Measurements from ENCODE around the gene SH3GL3. TPM values are rescaled to one million over a fixed set of nuclear protein-coding genes. Genes with fewer than 3 reads are reported as not detected.

Gene SH3GL3
- total RNA-seq, 2 experiments from 2014 or later, result not detected

- no peak overlapping the region for H2AFZ ChIP-seq (ENCODE audit: low read length)
- DNase-seq (ENCODE audit: low spot score), result no peak
- TF ChIP-seq EZH2phosphoT487 (IDR thresholded peaks at IDR 0.05; ENCODE audit: borderline replicate concordance, low read depth, low read length), result no peak
- no peak for TF ChIP-seq CTCF (conservative IDR thresholded peaks at IDR 0.05; ENCODE audit: low read length)
- ChIA-PET POLR2A (no interaction called here), CTCF (ENCODE audit: unreplicated experiment) (no interaction called here)
- no peaks in the 10 kb centered on the region for H3K9me2 ChIP-seq (ENCODE audit: insufficient read depth, low read length)
- H3K4me1 ChIP-seq (ENCODE audit: insufficient read depth, low read length, poor library complexity, severe bottlenecking), result no peaks in the 10 kb centered on the region
- no peaks in the 10 kb centered on the region for H3K9me3 ChIP-seq (ENCODE audit: low read length)
- H3K79me2 ChIP-seq (ENCODE audit: insufficient read depth, low read depth, low read length), result no peaks in the 10 kb centered on the region
- intact Hi-C loops (cut with micrococcal nuclease; ENCODE audit: unreplicated experiment), result no loop called here
- H3K27ac ChIP-seq (ENCODE audit: low read depth, low read length, poor library complexity, severe bottlenecking), result no peak overlapping the region
- no peaks in the 10 kb centered on the region for H4K20me1 ChIP-seq (ENCODE audit: insufficient read depth, low read length)
- H3K4me3 ChIP-seq (ENCODE audit: low read depth, low read length, poor library complexity, severe bottlenecking), result no peak overlapping the region
- H3K4me2 ChIP-seq (ENCODE audit: low read length), result no peak overlapping the region
- no peaks in the 10 kb centered on the region for H3K36me3 ChIP-seq (ENCODE audit: insufficient read depth, low read length)
- no TSS peak for BruUV-seq (replicated peaks)
Measured at GRCh38 chr15:83605111-83605945, 158.2 kb downstream of the SH3GL3 start.

- H3K4me2 ChIP-seq (ENCODE audit: low read length), result no peak overlapping the region
- no peaks in the 10 kb centered on the region for H3K36me3 ChIP-seq (ENCODE audit: insufficient read depth, low read length)
- intact Hi-C loops (cut with micrococcal nuclease; ENCODE audit: unreplicated experiment), result no loop called here
- ChIA-PET CTCF (ENCODE audit: unreplicated experiment) (no interaction called here), POLR2A (no interaction called here)
- H3K79me2 ChIP-seq (ENCODE audit: insufficient read depth, low read depth, low read length), result no peaks in the 10 kb centered on the region
- no peak for DNase-seq (ENCODE audit: low spot score)
- BruUV-seq (replicated peaks), result no TSS peak
- no peak overlapping the region for H3K27ac ChIP-seq (ENCODE audit: low read depth, low read length, poor library complexity, severe bottlenecking)
- no peak overlapping the region for H2AFZ ChIP-seq (ENCODE audit: low read length)
- TF ChIP-seq EZH2phosphoT487 (IDR thresholded peaks at IDR 0.05; ENCODE audit: borderline replicate concordance, low read depth, low read length), result no peak
- no peak for TF ChIP-seq CTCF (conservative IDR thresholded peaks at IDR 0.05; ENCODE audit: low read length)
- H3K4me3 ChIP-seq (ENCODE audit: low read depth, low read length, poor library complexity, severe bottlenecking), result no peak overlapping the region
- no peaks in the 10 kb centered on the region for H3K9me2 ChIP-seq (ENCODE audit: insufficient read depth, low read length)
- no peaks in the 10 kb centered on the region for H4K20me1 ChIP-seq (ENCODE audit: insufficient read depth, low read length)
- no peaks in the 10 kb centered on the region for H3K9me3 ChIP-seq (ENCODE audit: low read length)
- no peaks in the 10 kb centered on the region for H3K4me1 ChIP-seq (ENCODE audit: insufficient read depth, low read length, poor library complexity, severe bottlenecking)
Measured at GRCh38 chr15:83610132-83610531, 163.0 kb downstream of the SH3GL3 start.

Measured in OCI-LY7 (cell line).